Measurements from ENCODE around the gene ANKRD28. TPM values are rescaled to one million over a fixed set of nuclear protein-coding genes. Genes with fewer than 3 reads are reported as not detected.

ANKRD28 gene
- total RNA-seq, 2 donors from 2014 or later = 40.7 to 46.2 TPM

DNA sequence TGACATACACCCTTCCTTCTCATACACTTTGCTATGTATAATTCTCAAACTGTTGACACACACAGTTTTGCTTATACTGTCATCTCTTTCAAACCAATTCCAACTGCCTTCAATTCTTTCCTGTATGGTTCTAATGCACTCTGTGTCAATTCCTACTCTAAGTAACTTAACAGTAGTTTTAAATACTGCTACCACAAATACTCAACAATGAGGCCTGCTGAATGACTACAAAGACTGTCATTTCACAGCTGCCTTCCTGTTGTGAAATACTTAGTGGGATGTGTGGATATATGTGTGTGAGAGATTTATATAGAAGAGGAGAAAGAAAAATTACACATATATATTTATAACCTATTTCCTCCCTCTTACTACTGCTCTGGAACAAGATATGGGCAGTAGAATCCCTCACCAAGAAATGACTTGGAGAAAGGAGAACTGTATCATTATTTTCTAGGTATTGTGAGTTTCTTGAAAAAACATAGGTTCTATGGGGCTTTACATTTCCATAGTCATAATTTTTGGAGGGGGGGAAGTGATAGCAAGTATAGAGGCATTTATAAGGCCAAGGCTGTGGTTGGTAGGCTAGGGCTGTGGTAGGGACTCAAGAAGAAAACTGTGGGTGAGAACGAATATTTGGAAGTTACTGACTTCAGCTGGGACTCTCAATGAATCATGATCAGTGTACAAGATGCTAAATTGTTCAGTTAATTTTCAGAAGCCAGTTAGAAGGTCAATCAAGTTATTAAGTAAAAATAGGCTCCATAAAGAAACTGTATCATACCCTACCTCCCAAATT, 88.7 kb downstream of the ANKRD28 start:
- no peak overlapping the region for H3K9ac ChIP-seq (ENCODE audit: low read depth in 2 of 2, low read length in 2 of 2)
- intact Hi-C loops (cut with DNase I) = no loop called here
- H3K36me3 ChIP-seq = peaks cover 7% of the 10 kb centered on the region

DNA sequence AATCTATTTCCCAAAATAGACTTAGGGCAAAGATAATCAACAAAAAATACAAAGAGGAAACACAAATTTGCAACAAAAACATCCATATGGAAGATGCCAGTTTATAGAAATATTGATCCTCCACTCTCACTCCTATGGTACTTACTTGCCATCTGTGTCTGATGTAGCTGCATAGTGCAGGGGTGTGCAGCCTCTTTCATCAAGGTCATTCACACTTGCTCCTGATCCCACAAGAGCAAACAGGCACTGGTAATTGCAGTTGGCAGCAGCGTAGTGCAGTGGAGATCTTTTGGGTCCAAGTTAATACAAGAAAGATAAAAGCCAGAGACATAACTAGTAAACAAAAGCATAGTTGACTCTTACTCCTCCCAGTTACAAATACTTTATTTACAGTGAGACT, 90.0 kb downstream of the ANKRD28 start:
- no peaks in the 10 kb centered on the region for H3K27me3 ChIP-seq
- H3K9me3 ChIP-seq = no peaks in the 10 kb centered on the region
- TF ChIP-seq, protein P1, sequence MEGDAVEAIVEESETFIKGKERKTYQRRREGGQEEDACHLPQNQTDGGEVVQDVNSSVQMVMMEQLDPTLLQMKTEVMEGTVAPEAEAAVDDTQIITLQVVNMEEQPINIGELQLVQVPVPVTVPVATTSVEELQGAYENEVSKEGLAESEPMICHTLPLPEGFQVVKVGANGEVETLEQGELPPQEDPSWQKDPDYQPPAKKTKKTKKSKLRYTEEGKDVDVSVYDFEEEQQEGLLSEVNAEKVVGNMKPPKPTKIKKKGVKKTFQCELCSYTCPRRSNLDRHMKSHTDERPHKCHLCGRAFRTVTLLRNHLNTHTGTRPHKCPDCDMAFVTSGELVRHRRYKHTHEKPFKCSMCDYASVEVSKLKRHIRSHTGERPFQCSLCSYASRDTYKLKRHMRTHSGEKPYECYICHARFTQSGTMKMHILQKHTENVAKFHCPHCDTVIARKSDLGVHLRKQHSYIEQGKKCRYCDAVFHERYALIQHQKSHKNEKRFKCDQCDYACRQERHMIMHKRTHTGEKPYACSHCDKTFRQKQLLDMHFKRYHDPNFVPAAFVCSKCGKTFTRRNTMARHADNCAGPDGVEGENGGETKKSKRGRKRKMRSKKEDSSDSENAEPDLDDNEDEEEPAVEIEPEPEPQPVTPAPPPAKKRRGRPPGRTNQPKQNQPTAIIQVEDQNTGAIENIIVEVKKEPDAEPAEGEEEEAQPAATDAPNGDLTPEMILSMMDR (IDR thresholded peaks at IDR 0.05) = no peak
- DNase-seq = no peak
- H3K4me3 ChIP-seq = no peak overlapping the region
- intact Hi-C loops (cut with DNase I) = no loop called here
- no peak overlapping the region for H3K27ac ChIP-seq
- no peaks in the 10 kb centered on the region for H3K4me1 ChIP-seq
- H3K9ac ChIP-seq (ENCODE audit: low read depth in 2 of 2, low read length in 2 of 2) = no peak overlapping the region
- peaks cover 7% of the 10 kb centered on the region for H3K36me3 ChIP-seq

More for the DNA sequence above, 88.7 kb downstream of the ANKRD28 start:
- H3K27ac ChIP-seq = no peak overlapping the region
- no peaks in the 10 kb centered on the region for H3K4me1 ChIP-seq
- H3K4me3 ChIP-seq = no peak overlapping the region
- TF ChIP-seq, protein P1 (IDR thresholded peaks at IDR 0.05) = no peak
- no peak for DNase-seq
- no peaks in the 10 kb centered on the region for H3K9me3 ChIP-seq
- H3K27me3 ChIP-seq = no peaks in the 10 kb centered on the region

DNA sequence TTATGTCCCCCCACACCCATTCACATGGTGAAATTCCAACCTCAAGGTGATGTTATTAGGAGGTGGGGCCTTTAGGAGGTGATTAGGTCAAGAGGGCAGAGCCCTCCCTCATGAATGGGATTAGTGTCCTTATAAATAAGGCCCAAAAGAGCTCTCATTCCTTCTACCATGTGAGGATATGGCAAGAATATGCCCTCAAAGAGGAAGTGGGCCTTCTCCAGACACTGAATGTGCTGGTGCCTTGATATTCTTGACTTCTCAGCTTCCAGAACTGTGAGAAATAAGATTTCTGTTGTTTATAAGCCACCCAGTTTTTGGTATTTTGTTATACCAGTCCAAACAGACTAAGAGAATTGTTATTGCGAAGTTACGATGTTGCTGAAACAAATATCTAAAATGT, 94.4 kb downstream of the ANKRD28 start:
- no peak overlapping the region for H3K9ac ChIP-seq (ENCODE audit: low read depth in 2 of 2, low read length in 2 of 2)
- no peak overlapping the region for H3K4me3 ChIP-seq
- intact Hi-C loops (cut with DNase I) = no loop called here
- TF ChIP-seq, protein P1 (IDR thresholded peaks at IDR 0.05) = no peak
- H3K27me3 ChIP-seq = no peaks in the 10 kb centered on the region
- H3K36me3 ChIP-seq = no peaks in the 10 kb centered on the region
- DNase-seq = no peak
- no peaks in the 10 kb centered on the region for H3K9me3 ChIP-seq
- no peak overlapping the region for H3K27ac ChIP-seq
- no peaks in the 10 kb centered on the region for H3K4me1 ChIP-seq

DNA sequence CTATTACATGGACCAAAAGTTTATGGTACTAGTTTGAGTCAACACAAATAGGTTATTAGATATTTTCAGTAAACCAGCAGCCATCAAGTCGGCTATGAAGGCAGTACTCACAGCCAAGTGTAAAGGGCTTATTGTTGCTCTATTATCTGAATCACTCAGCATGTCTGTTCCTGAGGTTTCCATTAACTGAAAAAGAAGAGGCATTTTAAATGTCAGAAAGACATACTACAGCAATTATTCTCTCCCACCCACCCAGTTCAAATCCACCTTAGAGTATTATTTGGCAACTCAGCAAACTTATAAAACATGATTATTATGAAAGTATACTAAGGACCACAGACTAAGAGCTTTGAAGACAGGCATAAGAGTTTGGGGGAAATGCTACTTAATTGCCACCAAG, 103.2 kb downstream of the ANKRD28 start:
- no peak overlapping the region for H3K4me3 ChIP-seq
- H3K36me3 ChIP-seq = no peaks in the 10 kb centered on the region
- intact Hi-C loops (cut with DNase I) = no loop called here
- TF ChIP-seq, protein P1 (IDR thresholded peaks at IDR 0.05) = no peak
- no peak for DNase-seq
- no peak overlapping the region for H3K9ac ChIP-seq (ENCODE audit: low read depth in 2 of 2, low read length in 2 of 2)
- no peaks in the 10 kb centered on the region for H3K27me3 ChIP-seq
- H3K4me1 ChIP-seq = no peaks in the 10 kb centered on the region
- H3K27ac ChIP-seq = no peak overlapping the region
- no peaks in the 10 kb centered on the region for H3K9me3 ChIP-seq

DNA sequence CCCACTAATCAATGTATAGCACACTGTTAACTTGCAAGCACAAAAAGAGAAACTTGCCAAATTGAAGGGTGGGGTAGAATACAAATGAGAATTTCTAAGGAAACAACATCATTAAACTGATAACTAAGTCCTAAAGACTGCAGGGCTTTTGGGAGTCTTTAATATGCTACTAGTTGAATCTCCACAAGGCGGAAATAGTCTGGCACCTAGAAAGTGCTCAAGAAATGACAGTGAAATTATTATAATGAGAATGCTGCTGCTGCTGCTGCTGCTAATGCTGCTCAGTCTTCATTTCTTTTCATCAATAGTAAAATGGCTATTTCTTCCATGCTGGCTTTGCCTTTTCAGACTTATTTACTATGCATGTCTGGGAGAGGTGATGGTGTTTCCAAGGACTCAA, 104.4 kb downstream of the ANKRD28 start:
- no peak overlapping the region for H3K9ac ChIP-seq (ENCODE audit: low read depth in 2 of 2, low read length in 2 of 2)
- no peaks in the 10 kb centered on the region for H3K27me3 ChIP-seq
- no peak overlapping the region for H3K27ac ChIP-seq
- DNase-seq = no peak
- TF ChIP-seq, protein P1 (IDR thresholded peaks at IDR 0.05) = no peak
- H3K36me3 ChIP-seq = peaks cover 6% of the 10 kb centered on the region
- intact Hi-C loops (cut with DNase I) = no loop called here
- H3K4me3 ChIP-seq = no peak overlapping the region
- H3K9me3 ChIP-seq = no peaks in the 10 kb centered on the region
- no peaks in the 10 kb centered on the region for H3K4me1 ChIP-seq

Measured in colonic mucosa (tissue), 4 donors.